HG03175 (cell line): ENCODE data around the gene HDHD3.
A peak's percentile ranks its signal among the peaks of the same experiment; 100 is the strongest.

Source experiments
- ATAC-seq: cut with Tn5 transposase; IDR thresholded peaks from one replicate; pipeline ENCODE4 v1.9.1; 2021; ENCODE audit warnings: mild to moderate bottlenecking, moderate library complexity; ENCODE audit not compliant: unreplicated experiment

HDHD3 gene

GRCh38 chr9:113340011-113340699, 36.6 kb downstream of the HDHD3 start, which contains the start of gene WDR31:
Gene WDR31, minus strand, starts transcription at chr9:113340275. Its CDS starts 8,253 bp downstream, at chr9:113332022.
- ATAC-seq = peak; percentile 97

- ATAC-seq = no peak
Observed at GRCh38 chr9:113337714-113338113, 39.1 kb downstream of the HDHD3 start.

- no peak for ATAC-seq
Observed at GRCh38 chr9:113331780-113332179, 45.0 kb downstream of the HDHD3 start.

- no peak for ATAC-seq
Observed at GRCh38 chr9:113328045-113328782, 48.6 kb downstream of the HDHD3 start.

- no peak for ATAC-seq
Observed at GRCh38 chr9:113326230-113326629, 50.6 kb downstream of the HDHD3 start.
